NCI-H510A (cell line): ENCODE measurements around the gene ASNS.

ENCODE experiments used
- DNase-seq: peaks from one replicate; lab custom pipeline; 2025; lab: John Stamatoyannopoulos, UW

ASNS gene

DNA sequence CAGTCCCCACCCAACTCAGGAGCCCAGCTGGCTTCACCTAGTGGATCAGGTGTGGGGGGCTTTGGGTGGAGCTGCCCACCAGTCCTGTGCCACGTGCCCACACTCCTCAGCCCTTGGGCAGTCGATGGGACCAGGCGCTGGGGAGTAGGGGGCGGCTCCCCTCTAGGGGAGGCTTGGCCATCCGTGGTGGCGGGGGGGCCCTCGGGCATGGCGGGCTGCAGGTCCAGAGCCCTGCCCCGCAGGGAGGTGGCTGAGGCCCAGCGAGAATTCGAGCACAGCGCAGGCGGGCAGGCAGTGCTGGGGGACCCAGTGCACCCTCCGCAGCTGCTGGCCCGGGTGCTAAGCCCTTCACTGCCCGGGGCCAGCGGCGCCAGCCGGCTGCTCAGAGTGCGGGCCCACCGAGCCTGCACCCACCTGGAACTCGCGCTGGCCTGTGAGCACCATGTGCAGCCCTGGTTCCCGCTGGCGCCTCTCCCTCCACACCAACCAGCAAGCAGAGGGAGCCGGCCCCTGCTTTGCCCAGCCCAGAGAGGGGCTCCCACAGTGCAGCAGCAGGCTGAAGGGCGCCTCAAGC, 29.3 kb downstream of the ASNS start:
- no peak for DNase-seq

DNA sequence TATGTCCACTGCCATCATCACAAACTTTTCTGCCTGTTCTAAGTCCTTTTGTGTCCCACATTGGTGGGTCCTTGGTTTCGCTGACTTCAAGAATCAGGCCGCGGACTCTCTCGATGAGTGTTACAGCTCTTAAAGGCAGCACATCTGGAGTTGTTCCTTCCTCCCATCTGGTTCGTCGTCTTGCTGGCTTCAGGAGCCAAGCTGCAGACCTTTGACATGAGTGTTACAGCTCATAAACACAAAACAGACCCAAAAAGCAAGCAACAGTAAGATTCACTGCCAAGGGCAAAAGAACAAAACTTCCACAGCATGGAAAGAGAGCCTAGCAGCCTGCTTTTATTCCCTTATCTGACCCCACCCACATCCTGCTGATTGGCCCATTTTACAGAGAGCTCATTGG, 30.2 kb downstream of the ASNS start:
- DNase-seq = no peak

DNA sequence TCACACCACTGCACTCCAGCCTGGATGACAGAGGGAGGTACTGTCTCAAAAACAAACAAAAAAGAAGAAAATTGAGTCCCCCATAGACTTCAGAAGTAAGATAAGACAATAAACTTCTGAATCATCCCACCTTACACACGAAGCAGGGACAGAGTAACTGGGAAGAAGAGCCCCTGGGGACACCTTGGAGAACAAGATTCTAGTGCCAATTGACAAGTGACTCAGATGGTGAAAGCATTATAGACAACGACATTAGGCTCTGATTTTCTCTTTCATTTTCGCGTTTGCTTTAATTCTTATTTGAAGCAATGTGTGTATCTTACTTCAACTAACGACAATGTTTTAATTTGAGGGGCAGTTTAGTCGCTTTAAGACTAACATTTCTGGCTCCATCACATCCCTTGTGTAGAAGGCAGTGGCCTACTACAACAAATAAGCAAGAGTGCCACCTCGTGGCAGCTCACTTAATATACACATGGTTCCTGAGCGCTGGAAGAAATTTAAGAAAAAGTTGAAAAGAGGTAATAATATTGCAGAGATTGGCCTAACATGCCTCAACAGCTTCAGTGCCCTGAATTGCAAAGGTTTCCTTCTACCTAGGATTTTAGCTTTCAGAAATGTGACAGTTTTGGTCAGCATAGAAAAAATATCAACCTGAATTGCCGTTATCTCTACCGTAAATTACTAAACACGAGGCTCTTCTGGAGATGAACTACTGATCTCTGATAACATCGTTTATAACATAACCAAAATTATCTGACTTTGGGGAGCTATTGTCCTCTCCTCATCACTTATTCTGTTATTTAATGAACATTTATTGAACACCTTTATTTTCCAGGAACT, 36.7 kb downstream of the ASNS start:
- DNase-seq = peak; percentile 2

DNA sequence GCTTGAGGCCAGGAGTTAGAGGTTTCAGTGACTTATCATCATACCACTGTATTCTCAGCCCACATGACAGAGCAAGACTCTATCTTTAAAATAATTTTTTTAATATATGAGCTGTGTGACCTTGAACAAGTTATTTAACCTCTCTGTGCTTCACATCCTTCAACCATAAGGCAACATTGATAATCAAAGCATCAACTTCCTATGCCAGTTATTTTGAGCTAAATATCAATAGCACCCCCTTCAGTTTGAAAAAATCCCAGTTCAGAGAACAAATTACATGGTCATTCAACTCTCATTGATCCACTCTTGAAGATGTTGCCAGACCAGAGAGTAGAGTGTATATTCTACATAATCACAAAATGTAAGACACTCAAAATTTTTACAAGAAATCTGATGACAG, 53.0 kb downstream of the ASNS start:
- no peak for DNase-seq

DNA sequence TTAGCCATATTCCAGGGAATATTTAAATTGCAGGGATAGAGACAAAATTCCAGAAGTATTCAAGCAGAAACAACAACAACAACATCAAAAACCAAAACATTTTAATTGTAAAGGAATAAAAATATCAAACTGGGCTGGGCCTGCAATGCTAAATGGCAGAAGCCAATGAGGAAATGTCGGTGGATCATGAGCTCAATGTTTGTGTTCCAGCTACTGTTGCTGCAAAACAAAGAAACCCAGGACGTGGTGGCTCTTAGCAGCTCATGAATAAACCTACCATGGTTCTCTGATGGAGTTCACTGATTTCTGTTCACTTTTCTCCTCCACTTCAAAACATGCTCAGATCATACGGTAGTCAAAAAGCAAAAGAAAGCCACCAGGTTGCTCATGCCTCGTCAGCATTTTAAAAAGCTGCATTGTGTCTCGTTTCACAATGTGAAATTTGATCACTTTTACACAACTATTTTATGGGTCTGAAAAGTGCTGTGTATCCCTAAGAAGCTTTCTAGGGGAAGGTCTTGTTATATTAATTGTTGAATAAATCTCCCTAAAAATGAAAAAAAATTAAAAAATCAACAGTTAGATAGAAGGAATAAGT, 54.0 kb downstream of the ASNS start:
- no peak for DNase-seq
